HG02840 (cell line): Measurements from ENCODE around the gene ACTR3.

Source experiments
- ATAC-seq: cut with Tn5 transposase; IDR thresholded peaks from one replicate; pipeline ENCODE4 v1.9.1; 2021; ENCODE audit warnings: mild to moderate bottlenecking, moderate library complexity, moderate number of reproducible peaks; ENCODE audit not compliant: unreplicated experiment, low FRiP score

ACTR3 gene

GRCh38 chr2:113963965-113964364, 74.1 kb downstream of the ACTR3 start:
- ATAC-seq = no peak

DNA sequence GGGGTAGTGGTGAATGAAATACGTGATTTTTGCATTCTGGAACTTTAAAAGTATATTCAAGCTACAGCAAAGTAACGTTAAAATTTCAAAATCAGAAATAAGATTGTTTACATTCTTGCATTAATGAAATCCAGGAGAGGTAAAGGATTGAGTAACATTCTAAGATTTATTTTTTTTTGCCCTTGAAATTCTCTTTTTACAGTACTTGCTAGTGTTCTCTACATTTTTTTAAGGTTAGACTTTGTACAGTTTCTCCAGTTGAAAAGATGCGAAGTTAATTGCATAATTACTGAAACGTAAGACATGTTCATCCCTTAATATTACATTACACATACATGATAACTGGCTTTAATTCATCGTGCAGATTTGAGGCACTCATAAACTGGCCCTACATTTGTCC, 74.5 kb downstream of the ACTR3 start:
- ATAC-seq = no peak

DNA sequence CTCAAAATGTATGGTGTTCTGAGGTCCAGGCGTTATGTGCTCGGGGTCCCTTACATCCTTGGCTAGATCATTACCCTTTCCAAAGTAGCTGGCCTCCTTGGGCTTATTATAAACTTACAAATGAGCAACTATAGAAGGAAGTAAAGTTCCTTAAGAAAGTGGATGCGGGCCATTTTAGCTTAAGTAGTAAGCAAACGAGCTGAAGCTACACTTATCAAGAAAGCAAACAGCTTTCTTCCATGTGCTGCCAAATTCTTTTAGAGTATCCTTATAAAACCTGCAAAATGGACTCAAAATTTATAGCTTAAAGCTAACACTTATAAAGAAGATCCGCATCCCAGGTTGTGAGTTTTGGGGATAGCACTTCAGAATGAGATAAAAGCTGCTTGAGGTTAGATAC, 75.3 kb downstream of the ACTR3 start:
- ATAC-seq = no peak

DNA sequence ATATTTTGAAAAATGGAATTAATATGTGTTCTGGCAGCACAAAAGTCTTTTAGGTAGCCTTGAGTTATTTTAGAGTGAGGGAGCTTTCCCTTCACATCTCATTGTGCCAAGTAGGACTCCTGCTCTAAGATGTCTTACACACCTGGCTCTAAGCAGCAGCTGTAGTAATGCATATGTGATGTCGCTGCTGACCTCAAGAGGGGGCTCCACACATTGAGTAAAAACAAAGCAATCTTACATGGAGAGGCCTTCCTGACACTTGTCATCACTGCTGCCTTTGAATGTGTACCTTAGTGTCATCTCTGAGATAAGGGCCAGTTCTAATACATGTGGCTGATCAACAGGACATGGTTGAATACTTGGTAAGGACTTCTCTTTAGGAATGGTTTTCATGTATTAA, 75.8 kb downstream of the ACTR3 start:
- ATAC-seq = peak; percentile 56

GRCh38 chr2:113966171-113966570, 76.3 kb downstream of the ACTR3 start:
- no peak for ATAC-seq

DNA sequence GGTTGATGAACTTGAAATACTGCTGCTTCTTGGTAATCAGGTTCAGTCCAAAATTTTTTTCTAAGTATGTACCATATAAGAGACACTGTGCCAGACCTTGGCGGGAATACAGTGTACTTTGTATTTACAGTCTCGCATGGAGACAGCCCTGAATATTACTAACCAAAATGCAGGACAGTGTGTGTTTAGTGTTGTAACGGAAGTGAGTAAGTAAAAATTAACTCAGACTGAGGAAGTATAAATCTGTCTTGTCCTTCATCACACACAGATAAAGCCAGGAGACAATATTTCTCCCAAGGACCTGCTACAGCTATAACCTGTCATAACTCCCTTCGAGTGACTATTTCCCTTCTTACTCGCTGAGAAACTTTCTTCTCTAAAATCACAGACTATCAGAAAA, 76.9 kb downstream of the ACTR3 start:
- no peak for ATAC-seq

- no peak for ATAC-seq
Observed at GRCh38 chr2:113967272-113967671, 77.4 kb downstream of the ACTR3 start.

DNA sequence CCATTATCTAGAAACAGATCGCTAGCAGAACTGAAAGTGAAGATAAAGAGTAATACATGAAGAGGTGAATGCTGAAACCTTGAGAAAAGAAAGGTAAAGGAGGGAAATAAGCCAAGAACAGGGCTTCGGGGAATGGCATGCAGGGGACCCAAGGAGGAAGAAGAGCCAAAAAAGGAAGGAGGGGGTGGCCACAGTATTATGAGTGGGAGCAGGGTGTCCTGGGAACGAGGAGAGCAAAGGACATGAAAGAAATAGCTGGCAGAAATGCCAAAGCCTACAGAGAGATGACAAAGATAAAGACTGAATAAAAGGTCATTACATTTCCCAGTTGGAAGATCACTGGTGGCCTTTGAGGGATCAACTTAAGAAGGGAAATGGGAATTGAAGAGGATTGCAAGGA, 82.9 kb downstream of the ACTR3 start:
- no peak for ATAC-seq

GRCh38 chr2:113973810-113974209, 83.9 kb downstream of the ACTR3 start:
- ATAC-seq = no peak

DNA sequence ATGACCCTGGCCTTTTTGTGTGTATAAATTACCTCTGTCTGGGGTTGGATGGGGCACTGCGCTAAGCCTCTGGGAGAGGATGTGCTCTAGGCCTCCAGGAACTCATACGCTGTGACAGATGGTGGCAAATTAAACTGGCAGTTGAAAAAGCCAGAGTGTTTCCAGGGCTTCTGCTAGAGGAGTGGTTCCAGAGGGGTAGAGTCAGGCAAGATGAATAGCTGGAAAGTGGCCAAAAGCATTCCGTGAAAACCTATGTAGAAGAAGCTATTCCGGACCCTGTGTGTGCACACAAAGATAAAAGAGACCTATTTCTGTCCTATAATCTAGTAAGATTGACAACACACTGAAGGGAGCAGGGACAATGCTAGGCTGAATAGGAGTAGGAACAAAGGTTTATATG, 84.8 kb downstream of the ACTR3 start:
- ATAC-seq = no peak

GRCh38 chr2:113976277-113976928, 86.5 kb downstream of the ACTR3 start:
- ATAC-seq = no peak

DNA sequence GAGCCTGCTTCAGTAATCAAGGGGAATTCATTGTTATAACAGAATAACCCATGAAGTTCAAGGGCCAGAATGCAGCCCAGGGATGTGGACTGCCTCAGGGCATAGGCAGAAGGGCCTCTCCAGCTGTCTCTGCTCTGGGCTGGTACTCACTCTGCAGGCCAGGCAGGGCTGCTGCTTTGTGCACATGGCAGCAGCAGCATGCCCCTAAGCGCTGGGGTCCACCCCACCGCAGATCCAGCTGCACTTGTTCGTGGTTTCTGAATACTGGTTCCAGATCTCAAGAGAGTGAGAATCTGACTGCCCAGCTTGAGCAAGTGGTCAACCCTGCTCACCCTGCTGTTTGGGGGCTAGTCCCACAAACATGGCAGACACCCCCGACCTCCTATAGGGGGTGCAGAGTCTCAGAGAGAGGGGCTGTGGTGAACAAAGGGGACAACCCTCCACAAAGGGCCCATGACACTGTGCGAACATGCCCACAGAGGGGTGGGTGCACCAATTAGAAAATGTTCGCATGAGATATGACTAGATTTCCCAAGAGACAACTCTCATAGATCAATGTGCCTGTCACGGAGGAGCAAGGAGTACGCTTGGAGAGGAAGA, 87.3 kb downstream of the ACTR3 start:
- ATAC-seq = no peak

GRCh38 chr2:113977660-113978523, 88.0 kb downstream of the ACTR3 start:
- ATAC-seq = no peak

- ATAC-seq = no peak
Observed at GRCh38 chr2:113978524-113979190, 88.8 kb downstream of the ACTR3 start.

DNA sequence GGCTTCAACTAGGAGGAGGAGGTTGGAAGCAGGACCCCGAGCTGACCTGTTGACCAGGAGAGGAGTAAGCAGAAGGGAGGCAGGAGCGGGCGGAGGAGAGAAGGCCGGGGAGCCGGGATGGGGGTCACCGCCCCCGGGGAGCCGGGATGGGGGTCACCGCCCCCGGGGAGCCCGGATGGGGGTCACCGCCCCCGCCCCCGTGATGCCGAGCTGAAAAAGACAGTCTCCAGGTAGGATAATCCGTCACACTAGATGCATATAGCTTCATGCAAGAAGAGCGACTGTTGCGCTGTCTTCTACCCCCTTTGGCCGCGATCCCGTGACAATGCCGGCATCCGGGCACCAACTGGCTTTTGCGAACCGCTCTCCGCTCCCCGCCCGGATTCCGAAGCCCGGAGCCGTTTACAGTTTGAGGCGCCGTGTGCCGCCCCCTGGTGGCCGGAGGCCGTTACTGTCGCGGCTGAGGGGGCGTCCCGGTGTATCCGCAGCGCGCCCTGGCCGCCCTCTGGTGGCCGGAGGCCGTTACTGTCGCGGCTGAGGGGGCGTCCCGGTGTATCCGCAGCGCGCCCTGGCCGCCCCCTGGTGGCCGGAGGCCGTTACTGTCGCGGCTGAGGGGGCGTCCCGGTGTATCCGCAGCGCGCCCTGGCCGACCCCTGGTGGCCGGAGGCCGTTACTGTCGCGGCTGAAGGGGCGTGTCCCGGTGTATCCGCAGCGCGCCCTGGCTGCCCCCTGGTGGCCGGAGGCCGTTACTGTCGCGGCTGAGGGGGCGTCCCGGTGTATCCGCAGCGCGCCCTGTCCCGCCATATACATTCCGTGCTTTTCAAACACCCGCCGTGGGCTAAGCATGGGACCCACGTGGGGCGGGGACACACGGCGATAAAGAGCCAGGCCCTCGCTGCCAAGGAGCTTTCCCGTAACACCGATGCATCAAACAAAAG, 89.6 kb downstream of the ACTR3 start:
- ATAC-seq = no peak

DNA sequence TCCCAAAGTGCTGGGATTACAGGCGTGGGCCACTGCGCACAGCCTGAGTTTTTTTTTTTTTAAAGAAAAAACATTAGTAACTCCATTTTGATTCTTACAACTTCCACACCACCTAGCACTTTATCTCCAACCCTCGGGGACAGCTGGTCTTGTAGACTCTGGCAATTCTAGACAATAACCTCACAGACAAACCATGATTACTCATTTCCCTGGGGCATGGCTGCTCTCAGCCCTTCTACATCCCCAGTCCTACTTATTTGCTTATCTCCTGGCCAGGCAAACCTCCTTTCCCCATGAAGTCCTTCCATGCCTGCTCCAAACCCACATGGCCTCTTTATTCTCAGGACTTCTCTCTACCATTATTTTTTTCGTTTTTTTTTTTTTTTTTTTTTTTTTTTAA, 91.1 kb downstream of the ACTR3 start:
- ATAC-seq = no peak

- ATAC-seq = no peak
Observed at GRCh38 chr2:113981404-113982134, 91.7 kb downstream of the ACTR3 start.

DNA sequence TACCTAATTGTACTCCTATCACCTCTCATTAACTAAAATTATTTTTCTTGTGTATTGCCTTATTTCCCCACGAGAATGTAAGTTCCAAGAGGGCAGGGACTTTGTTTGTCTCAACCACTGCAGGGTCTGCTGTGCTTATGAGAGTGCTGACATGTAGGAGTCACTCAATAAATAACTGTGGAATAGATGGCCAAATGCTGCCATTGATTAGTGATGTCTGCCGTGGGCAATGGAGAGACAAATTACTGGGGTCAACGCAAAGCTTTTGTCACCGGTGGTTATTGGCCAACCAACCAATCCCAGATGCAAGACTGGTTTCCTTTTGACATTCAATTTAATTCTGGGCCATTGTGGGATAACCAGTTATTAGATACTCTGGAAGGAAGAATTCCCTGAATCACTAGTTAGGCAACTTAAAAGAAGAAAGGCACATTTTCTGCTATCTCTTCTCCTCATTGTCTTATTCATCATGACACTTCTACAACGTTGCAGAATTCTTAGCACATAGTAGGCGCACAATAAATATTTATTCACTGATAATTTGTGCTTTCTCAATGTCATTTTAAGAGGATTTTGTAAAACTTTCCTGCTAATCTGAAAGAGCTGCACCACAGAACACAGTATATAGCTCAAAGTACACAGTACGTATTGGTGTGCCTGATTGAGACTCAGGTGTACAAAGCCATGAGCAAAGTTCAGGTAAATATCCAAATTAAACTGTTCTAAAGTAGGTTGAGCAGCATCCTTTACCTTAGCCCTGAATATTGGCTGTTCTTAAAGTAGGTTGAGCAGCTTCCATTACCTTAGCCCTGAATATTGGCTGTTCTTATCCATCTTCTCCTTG, 95.9 kb downstream of the ACTR3 start:
- ATAC-seq = no peak
